HG02938 (cell line): ENCODE results near the gene GPR161.
"Not testable (repeated sequence)": the region's sequence is repeated elsewhere in the genome, so short reads cannot be mapped to it uniquely, and the experiment has no call there.

Experiments
- ATAC-seq: cut with Tn5 transposase; IDR thresholded peaks from one replicate; pipeline ENCODE4 v1.9.1; 2021; ENCODE audit warnings: mild to moderate bottlenecking, moderate library complexity; ENCODE audit not compliant: unreplicated experiment

Gene GPR161

GRCh38 chr1:168088511-168089325, 48.0 kb downstream of the GPR161 start:
- ATAC-seq: no peak

- ATAC-seq: no peak
Observed at GRCh38 chr1:168087696-168088095, 49.0 kb downstream of the GPR161 start.

GRCh38 chr1:168086438-168086837, 50.3 kb downstream of the GPR161 start:
- no peak for ATAC-seq

- ATAC-seq: no peak
Observed at GRCh38 chr1:168085401-168085872, 51.3 kb downstream of the GPR161 start.

GRCh38 chr1:168084396-168085231, 52.1 kb downstream of the GPR161 start:
- ATAC-seq: no peak

DNA sequence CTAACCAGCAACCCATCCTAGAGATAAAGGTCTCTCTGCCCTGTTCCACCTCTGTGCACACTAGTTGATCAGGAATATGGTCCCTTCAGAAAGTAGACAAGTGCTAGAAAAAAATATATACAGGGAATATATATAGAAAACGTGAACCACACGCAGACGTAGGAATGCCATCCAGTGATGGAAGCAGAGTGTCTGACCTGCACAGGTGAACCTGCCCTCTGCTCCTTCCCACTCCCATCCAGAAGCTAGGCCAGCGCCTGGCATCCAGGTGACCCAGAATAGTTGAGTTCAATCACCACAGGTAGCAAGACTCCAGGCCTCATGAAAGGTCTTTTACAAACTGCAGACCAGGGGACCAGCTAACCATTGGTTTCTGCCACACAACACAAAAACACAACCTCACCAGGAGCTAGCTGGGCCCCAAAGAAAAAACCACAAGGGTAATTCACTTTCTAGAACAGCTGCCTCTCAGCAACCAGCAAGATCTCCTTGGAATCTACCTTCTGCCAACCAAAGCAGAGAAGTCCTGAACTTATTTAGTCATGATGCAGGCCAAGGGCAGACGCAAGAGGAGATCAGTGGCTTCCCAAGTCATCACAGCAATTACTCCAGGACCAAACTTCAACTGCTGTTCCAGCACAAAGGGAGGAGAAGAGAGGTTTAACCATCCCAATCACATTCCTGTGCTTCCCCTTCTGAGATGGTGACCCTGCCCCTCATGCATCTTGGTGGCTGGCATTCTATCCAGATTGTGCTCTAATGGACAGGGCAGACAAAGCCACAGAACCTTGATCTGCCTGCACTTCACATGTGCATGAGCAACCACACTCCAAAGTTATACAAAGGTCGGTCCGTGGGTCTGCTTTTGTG, 53.0 kb downstream of the GPR161 start:
- ATAC-seq: no peak

DNA sequence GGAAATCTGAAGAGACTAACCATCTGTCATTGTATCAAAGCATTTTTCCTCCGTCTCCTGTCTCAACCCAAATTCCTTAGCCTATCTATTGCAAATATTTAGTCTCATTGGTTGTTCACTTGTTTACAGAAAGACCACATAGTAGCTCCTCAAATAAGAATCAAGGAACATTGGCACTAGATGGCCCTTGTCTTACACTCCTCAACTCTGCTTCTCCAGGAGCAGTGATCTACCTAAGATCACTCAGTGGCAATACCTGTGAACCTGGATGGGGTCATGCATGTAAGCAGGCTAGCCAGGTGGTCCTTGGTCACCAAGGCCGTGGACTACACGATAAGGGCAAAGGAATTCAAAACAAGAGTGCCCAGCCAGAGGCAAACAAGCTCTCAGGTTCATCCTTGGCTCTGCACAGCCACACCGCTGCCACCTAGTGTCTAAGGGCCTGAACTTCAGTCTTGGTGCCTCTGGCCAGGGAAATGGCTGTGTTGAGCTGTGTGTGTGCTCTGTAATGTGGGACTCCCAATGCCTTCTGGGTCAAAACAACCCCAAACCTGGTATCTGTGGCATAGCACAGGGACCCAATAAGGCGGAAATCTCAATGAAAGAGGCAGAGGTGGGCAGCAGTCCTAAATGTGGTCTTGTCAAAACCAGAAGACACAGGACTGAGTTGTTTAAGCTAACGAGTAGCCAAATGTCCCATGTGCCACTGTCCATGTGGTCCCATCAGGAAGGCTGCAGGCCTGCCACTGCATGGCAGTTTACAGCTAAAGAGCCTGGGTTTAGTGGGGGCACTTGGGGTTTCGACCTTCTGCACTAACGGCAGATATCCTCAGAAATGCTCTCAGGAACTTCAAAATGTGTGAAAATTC, 54.5 kb downstream of the GPR161 start:
- ATAC-seq: peak; percentile 78

DNA sequence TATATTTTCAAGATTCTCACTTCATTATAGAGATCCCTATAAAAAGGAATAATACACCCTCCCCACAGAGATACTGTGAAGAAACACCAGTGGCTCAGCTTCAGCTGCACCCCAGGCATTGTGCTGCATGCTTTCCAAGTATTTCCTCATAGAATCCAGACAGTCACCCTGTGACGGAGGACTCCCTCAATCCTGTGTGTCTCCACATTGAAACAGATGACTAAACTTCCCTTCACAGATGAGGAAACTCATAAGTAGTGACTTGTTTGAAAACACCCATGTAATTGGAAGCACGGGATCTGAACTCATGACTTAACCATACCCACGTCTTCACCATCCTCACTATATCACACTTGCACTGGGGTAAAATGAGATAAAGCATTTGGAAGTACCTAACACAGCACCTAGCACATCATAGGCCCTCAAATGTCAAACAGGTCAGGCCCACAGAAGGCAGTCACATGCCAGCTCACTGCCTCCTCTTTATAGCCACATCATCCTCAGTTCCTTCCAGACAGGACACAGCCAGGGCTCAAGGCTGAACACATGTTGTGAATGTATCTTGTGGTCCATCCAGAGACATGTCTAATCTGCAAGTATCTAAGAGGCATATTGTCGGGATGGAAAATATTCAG, 55.2 kb downstream of the GPR161 start:
- ATAC-seq: no peak

GRCh38 chr1:168079761-168080160, 57.0 kb downstream of the GPR161 start:
- ATAC-seq: no peak

DNA sequence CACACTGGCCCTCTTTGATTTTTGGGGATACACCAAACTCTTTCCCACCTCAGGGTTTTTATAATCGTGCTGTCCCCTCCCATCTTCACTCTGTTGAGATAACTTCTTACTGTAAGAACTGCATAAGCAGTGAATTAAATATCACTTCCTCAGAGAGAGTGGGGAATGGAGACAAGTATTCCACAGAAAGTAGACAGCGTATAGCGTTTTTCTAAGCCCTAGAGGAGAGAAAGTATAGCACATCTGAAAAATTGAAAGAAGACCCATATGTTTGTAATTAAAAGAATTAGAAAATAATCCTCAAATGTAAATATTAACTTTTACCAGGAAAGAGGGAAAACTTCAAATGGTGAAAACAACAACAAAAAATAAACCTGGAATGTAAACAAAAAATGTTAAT, 67.3 kb downstream of the GPR161 start:
- no peak for ATAC-seq

DNA sequence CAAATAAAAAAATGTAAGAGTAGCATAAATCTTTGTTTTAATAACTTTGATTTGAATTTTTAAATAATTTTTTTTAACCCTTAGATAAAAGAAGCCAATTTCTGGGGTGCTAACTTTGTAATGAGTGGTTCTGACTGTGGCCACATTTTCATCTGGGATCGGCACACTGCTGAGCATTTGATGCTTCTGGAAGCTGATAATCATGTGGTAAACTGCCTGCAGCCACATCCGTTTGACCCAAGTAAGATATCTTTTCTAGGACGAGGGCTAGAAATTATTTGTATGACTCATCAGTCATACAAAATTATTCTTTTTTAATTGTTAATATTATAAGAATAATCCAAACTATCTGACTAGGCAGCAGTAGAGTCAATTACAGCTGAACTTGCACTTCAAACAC, 71.2 kb downstream of the GPR161 start:
- ATAC-seq: no peak

DNA sequence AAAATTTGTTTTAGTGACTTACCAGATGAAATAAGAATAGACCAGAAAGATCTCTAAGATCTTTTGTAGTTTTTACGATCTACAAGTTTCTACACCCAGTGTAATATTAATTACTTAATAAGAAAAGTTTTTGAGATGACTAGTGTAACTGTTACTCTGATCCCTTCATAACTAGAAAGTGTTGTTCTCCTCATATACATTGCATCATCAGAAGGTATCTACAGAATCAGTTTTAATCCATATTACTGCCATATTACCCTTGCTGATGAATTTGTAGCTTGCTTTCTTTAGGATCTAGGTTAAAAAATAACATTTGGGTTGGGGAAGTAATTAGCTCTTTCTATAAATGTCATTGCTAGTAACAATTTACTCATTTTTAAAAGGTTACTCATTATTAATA, 72.5 kb downstream of the GPR161 start:
- no peak for ATAC-seq

DNA sequence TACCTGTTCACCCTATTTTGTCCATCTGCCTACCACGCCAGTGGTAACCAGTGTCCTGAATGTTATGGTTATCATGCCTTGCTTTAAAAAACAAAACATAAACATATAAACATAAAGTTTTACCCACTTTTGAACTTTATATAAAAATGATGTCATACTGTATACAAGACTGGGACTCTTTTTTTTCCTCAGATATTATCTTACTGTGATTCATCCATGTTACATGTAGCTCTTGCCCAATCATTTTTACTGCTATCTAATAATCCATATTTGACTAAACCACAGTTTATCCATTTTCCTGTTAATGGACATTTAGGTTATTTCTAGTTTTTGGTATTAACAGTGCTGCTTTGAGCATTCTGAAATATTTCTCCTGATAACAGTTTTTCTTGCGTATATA, 78.8 kb downstream of the GPR161 start:
- no peak for ATAC-seq

DNA sequence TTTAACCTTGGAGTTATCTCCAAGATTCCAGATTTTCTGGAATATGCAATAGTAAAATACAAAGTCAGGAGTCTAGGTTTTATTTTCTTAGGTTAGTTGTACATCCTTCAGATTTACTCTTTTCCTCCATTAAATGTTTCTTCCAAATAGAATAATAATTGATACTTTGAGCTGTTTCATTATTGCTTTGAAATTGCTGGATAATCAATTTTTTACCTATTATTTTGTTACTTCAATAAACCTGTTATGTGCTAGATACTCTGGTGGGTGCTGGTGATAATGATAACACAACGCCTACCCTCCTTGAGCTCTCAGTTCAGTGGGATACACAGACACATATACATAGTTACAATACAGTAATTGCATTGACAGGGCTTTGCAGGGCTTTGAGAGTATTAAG, 79.4 kb downstream of the GPR161 start:
- ATAC-seq: no peak

GRCh38 chr1:168056152-168056551, 80.6 kb downstream of the GPR161 start:
- not testable (repeated sequence) for ATAC-seq

GRCh38 chr1:168054117-168054516, 82.6 kb downstream of the GPR161 start:
- no peak for ATAC-seq

GRCh38 chr1:168053681-168054080, 83.0 kb downstream of the GPR161 start:
- no peak for ATAC-seq

DNA sequence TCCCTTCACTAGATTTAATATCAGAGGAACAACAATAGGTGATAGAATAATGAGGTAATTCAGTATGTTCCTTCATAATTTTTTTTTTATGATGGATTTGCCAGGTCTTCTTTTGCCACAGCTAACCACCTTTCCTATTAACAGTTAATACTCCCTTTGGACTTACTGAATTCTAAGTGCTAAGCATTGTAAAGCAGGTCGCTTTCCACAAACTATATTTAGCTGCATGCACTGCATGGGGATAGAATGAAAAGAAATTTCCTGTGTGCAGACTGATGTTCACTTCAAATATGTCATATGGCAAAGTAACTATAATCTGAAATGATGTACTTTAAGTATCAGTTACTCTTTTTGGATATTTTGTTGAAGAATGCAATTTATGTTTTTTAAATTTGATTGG, 85.8 kb downstream of the GPR161 start:
- no peak for ATAC-seq

DNA sequence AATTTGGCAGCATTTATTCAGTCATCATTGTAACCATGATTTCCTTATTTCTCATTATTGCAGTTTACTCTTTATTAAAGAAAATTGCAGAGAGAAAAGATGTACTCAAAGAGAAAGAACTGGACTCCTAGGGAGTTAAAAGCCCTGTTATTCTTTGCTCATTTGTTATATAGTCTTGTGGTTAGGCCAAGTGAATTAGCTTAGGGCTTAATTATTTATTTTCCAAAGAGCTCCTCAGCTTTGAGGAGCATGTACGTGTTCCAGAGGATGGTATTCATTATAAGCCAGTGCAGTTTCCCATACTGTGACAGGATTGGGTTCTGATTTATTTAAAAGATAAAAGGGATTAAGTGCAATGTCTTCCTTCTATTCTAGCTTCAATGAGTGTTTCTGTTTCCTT, 86.4 kb downstream of the GPR161 start:
- no peak for ATAC-seq

- ATAC-seq: no peak
Observed at GRCh38 chr1:168045311-168045710, 91.4 kb downstream of the GPR161 start.
